Stimulated activated naive CD4-positive, alpha-beta T cell (primary cell): ENCODE results near the gene JAK1.

Experiments used
- DNase-seq, 6 experiments: peaks; one replicate each; lab custom pipeline; 2025; lab: John Stamatoyannopoulos, UW

The JAK1 gene

DNA sequence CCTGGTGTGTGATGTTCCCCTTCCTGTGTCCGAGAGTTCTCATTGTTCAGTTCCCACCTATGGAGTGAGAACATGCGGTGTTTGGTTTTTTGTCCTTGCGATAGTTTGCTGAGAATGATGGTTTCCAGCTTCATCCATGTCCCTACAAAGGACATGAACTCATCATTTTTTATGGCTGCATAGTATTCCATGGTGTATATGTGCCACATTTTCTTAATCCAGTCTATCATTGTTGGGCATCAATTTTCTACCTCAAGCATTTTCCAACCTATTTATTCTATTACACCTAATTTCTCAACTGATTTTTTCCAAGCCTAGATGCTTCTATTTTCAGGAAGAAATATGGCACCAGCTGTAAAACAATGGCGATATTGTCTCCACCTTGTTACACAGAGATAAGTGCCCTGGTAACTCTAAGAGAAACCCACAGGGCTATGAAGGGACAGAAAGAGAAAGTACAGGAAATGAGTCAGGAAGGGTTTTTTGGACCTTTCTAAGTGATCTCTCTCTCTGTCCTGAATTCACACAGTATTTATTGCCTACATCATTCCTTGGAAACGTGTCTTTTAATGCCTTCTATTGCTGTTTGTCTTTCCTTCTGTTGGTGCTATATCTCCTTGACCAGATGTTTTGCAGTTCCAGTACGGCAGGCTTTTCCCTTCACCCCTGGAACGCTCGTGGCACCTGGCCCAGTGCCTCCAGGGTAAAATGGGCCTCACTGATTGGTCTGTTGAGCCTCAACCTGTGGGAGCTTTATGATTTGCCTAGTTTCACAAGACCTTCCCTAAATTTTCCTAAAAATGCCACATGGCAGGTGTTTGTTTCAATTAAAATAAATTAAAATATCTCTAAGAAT is 14.6 kb upstream of the JAK1 start:
- DNase-seq = no peak

DNA sequence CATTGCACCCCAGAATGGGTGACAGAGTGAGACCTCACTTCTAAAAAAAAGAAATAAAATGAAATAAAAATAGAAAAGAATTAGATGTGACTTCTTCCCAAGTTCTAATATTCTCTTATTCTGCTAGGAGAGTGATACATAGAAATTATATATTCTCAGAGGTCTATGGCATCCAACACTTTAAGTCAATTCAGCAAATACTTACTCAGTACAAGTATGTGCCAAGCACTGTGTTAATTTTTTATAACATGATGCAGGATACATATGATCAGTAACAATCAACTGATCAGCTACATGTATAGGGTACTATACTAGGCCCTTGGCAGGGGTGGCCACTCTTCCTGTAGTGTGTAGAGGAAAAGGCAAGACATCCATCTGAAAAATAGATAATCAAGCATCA is 13.0 kb upstream of the JAK1 start:
- DNase-seq = no peak

- DNase-seq = no peak
These were observed 10.0 kb upstream of the JAK1 start for GRCh38 chr1:64976361-64976760.

DNA sequence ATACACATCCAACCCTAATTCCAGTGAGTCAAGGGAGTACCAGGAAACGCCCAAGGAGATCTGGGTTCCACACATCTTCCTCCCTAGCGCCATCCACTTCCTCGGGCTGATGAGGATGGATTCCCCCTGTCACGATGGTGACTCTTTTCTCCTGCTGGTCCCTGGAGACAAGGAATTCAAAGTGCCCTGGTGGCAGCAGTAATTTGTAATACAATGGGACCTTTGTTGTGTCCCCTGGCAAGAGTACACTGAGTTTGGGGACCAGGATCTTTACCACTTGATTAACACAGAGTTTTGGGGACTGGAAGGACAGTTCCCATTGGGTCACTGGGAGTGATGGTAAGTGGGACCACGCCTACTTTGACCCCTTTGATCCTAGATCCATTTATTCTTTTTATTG is 9.4 kb upstream of the JAK1 start:
- no peak for DNase-seq

DNA sequence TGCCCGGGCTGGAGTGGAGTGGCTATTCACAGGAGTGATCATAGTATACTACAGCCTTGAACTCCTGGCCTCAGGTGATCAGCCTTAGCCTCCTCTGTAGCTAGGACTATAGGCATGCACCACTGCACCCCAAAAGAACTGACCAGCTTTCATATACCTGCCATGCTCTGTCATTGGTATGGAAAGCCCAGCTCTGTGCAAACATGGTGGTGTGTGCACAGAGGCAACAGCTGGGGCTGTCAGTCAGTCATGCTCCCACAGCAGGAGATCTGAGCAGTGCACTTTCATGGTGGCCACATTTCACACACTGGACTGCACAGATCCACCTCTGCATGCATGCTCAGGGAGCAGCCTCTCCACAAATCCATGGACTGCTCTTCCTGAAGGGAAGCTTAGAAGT is 8.8 kb upstream of the JAK1 start:
- no peak for DNase-seq

- no peak for DNase-seq
These were observed 8.0 kb upstream of the JAK1 start for GRCh38 chr1:64974288-64974825.

- DNase-seq = no peak
These were observed 6.8 kb upstream of the JAK1 start for GRCh38 chr1:64973061-64973647.

DNA sequence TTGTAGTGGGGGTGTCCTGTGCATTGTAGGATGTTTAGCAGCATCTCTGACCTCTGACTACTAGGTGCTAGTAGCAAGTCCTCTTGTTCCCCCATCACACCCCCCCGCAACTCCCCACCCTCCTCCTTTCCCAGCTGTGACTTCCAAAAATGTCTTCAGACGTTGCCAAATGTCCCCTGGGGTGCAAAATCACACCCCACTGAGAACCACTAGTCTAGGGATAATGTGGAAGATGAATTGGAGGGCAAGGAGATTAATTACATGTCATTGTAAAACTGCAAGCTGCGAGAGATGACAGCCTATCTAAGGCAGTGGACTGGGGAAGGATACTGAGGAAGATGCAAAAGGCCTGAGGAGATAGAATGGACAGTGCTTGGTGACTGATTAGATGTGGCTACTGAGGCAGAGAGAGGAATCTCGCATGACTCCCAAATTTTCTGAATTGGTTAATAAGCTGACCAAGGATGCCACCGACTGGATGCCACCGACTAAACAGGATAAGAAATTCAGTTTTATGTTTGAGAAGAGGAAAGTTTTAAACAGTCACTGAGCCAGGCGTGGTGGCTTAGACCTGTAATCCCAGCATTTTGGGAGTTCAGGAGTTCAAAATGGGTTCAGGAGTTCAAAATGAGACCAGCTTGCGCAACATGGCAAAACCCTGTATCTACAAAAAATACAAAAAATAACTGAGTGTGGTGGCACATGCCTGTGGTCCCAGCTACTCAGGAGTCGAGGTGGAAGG is 3.1 kb upstream of the JAK1 start:
- DNase-seq = no peak

DNA sequence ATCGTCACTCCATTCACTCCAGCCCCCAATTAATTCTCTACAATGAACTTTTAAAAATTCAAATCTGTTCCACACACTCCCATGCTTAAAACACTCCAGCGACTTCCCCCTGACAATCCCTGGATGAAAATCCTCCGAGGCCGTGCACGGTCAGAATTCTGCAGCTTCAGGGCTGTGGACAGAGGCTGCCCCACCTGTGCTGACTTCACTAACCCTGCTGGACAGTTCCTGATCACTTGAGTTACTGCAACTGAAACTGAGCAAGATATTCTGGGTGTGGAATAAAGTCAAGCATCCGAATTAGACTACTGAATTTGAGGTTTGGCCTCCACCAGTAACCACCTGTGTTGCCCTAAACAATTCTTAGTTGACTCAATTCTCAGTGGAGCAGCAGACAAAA is 1.0 kb upstream of the JAK1 start:
- DNase-seq = no peak

DNA sequence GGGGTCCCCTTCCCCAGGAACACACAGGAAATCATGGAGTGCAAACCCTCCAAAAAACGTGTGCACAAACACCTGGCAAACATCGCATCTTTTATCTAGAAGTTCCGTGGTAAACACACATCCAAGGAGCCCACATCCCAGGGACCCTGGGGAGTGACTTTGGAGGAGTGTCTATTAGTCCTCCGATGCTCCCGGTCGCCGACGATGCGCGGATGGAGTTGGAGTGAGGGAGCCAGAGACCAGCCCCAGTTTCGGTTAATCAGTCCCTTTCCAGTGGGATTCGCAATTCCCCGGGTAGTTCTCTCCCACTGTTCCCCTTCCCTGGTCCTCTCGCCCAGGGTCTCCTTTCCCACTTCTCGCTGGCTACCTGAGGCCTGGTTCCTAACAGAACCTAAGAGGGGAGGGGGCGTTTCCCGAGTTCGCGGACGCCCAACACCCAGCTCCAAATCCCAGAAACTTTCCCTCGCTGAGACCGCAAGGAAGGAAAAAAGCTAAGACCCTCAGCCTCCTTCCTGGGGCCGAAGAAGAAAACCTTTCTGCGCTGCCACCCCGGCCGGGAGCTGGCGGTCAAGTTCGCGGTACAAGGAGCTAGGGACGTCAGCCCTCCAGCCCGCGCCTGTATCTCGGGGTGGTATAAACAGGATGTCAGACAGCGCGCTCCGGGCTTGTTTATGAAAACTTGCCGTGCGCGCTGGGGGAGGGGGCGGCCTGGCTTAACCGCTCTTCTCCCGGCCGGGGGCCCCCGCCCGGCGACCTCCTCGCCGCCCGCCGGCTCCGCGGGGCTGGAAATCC is 787 bp downstream of the JAK1 start:
- peak; percentile 53 to 81 (median 67) for DNase-seq

DNA sequence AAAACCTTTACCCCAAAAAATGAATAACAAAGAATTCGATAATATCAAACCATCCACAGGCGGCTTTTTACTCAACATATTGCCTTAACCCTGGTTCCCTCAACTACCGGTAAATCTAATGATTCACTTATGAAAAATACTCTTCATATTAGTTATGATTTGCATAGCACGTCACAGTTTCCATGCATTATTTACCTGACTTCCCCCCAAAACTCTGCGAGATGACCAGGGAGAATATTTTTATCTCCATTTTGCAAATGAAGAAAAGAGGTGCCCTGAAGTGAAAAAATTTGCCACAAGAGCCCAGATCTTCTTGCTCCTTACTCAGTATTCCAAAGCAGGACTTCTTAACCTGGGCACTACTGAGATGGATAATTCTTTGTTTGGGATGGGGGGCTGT is 2.9 kb downstream of the JAK1 start:
- DNase-seq = no peak

DNA sequence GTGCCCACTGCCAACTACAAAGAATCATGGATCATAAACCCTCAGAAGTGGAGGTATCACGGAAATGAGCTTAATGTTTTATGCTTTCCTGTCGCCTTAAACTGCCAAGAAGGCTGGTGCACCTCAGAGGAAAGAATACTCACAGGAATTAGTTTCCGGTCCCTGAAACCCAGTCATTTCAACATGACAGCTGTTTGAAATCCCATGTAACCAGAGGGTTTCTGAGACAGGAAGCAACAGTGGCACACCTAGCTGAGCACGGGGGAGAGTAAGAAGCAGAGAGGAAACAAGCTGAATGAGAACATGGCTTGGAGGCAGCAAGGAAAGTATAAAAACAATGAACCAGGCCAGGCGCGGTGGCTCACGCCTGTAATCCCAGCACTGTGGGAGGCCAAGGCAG is 3.9 kb downstream of the JAK1 start:
- peak in 3 of 6 experiments; percentile 13 to 34 (median 28) for DNase-seq

GRCh38 chr1:64961923-64962322 is 4.4 kb downstream of the JAK1 start:
- DNase-seq = no peak

DNA sequence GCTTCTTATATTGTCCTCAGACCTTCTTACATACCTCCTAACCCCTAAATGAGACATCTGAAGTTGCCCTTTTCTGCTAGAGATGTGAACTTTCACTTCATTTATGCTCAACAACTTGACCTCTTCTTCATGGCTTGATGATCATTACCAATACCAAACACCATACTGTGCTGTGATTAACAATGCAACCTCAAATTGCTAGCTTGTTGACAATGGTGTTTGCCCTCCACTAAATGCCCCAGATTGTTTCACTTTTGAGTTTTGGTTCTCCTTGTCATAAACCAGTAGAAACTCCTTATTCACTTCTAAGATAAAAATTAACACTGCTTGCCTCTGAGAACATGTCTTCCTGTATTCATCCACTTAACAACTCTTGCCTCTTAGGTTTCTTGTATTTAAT is 5.6 kb downstream of the JAK1 start:
- DNase-seq = no peak

GRCh38 chr1:64959986-64960385 is 6.4 kb downstream of the JAK1 start:
- no peak for DNase-seq

DNA sequence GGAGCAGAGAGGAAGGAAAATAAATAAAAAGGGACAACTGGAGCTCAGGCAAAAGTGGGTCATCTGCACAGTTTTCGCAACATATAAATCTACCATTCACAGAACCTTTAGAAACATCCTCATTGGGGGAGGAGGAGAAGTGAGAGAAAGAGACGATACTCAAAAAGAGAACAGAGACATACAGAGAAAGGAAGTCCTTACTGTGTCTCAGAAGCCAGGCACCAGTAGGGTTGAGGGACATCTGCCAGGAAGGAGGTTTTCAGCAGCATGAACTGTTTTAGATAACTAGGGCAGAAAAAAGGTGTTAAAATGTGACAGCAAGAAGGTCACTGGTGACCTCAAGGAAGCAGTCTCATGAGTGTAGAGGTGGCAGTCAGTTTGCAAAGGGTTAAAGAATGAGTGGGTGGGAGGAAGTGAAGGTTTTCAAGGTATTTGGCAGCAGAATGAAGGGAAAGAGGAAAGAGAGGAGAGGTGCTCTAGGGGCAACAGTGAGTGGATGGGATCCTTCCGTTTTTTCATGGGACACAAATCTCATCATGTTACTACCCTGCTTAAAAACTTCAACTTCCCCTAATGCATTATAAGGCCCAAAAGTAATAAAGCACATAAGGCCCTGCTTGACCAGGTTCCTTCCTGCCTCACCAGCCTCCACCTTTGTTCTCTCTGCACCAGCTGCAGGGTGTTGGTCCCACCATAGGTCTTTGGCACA is 9.5 kb downstream of the JAK1 start:
- peak in 1 of 6 experiments; percentile 12 for DNase-seq

DNA sequence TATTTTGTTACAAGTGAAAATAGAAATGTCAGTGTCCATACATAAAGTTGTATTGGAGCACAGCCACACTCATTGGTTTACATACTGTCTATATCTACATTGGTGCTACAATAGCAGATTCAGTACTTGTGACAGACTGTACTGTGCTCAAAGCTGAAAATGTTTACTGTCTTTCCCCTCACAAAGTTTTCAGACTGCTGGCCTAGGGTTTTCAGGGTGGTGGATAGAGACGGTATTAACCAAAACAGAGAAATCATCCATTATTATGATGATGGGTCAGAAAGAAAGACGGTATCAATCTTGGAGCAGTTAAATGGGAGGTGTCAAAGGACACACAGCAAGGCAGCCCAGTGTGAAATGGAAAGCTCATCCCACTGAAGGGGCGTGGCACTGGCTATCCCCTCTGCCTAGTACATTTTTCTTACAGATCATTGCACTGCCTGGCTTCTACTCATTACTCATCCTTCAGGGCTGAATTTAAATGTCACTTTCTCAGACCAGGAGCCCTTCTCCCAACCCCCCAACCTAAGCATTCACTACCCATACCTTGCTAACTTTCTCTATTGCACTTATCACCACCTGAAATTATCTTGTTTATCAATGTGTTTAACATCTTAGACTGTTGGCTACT is 10.2 kb downstream of the JAK1 start:
- no peak for DNase-seq

GRCh38 chr1:64955097-64956009 is 11.0 kb downstream of the JAK1 start:
- DNase-seq = no peak

DNA sequence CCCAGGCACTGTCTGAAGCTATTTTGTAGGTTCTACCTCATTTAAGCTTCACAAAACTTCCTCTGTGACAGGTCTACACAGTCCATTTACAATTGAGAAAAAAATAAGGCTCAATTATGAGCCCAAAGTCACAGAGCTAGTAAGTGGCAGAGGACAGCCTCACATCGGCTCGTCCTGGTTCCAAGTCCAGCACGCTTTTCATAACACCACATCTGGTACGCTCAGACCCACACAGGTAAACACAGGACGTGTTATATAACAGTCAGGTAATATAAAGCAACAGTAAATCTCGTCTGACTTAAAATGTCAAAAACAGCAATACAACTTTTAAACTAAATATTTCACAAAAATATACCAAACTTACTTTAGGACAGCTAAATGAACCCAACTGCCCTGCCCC is 13.1 kb downstream of the JAK1 start:
- no peak for DNase-seq
